Esophagus muscularis mucosa (tissue), 4 donors: ENCODE measurements around the gene ADRA2C. TPM values are rescaled to one million over a fixed set of nuclear protein-coding genes. Genes with fewer than 3 reads are reported as not detected.

Source experiments
- DNase-seq: peaks from one replicate; pipeline ENCODE4 v3.0.0-alpha.2; 2017; ENCODE audit errors: extremely low spot score
- H3K27ac ChIP-seq, 4 donors: fragments of 200-600 bp; sonication (generic); replicated peaks in 1 of 4; 1 replicate in 3 of 4; 2 replicates in 1 of 4; pipeline ENCODE4 v1.5.1; 2016 to 2019; ENCODE audit warnings: mild to moderate bottlenecking in 1 of 4
- H3K27me3 ChIP-seq, 4 donors: fragments of 200-600 bp; sonication (generic); one replicate each; pipeline versions ENCODE4 v1.5.1 to v1.6.0; 2016 to 2019
- H3K36me3 ChIP-seq, 4 donors: fragments of 200-600 bp; sonication (generic); one replicate each; pipeline ENCODE4 v1.5.1; 2016 to 2019
- H3K4me1 ChIP-seq, 4 donors: fragments of 200-600 bp; sonication (generic); one replicate each; pipeline ENCODE4 v1.5.1; 2016 to 2019
- H3K4me3 ChIP-seq, 4 donors: fragments of 200-600 bp; sonication (generic); 1 replicate in 2 of 4; 2 replicates in 2 of 4; pipeline ENCODE4 v1.5.1; 2016 to 2019; ENCODE audit warnings: mild to moderate bottlenecking in 4 of 4, moderate library complexity in 1 of 4
- H3K9me3 ChIP-seq, 4 donors: fragments of 200-600 bp; sonication (generic); 1 replicate in 3 of 4; 2 replicates in 1 of 4; pipeline ENCODE4 v1.5.1; 2016 to 2019
- CTCF ChIP-seq, 3 experiments: fragments of 200-600 bp in 2 of 3; fragments of 450-650 bp in 1 of 3; sonication (generic) in 2 of 3; IDR thresholded peaks; one replicate each; pipeline ENCODE4 v1.5.1; 2017 to 2019; ENCODE audit warnings: antibody characterized with exemption in 3 of 3, mild to moderate bottlenecking in 2 of 3, moderate library complexity in 1 of 3
- EP300 ChIP-seq: sonication (generic); formaldehyde crosslinking; IDR thresholded peaks from one replicate; pipeline ENCODE4 v1.6.1; 2017; ENCODE audit warnings: antibody characterized with exemption
- POLR2A ChIP-seq: fragments of 450-650 bp; IDR thresholded peaks from one replicate; pipeline ENCODE4 v1.6.1; 2017; ENCODE audit warnings: antibody characterized with exemption, moderate library complexity, mild to moderate bottlenecking, low read depth
- POLR2AphosphoS5 ChIP-seq, 2 donors: sonication (generic); formaldehyde crosslinking; IDR thresholded peaks; one replicate each; pipeline ENCODE4 v1.6.1; 2017; ENCODE audit warnings: antibody characterized with exemption in 2 of 2
- WGBS: methylation state at CpG from one replicate; pipeline ENCODE4 v1.1.5; 2018; 5-methylcytosine and 5-hydroxymethylcytosine counted together
- intact Hi-C: fragments of 100-400 bp; cut with DNase I; formaldehyde crosslinking; loops from one replicate; pipeline ENCODE4 v1.15.1; 2023
- total RNA-seq, 4 donors: library from RNA; depleted of rRNA; stranded (reverse); fragments of >200 nt; gene quantifications; one replicate each; pipeline versions ENCODE4 v1.1.0 to v1.2.1, GENCODE V29; 2016

The ADRA2C gene
- total RNA-seq, 4 donors from 2014 or later = 2.9 to 10.3 (median 8.4) TPM

- peaks cover 0 to 9% (median 4%) of the 10 kb centered on the region in 4 donors for H3K9me3 ChIP-seq
- no peaks in the 10 kb centered on the region for H3K36me3 ChIP-seq
- no peak for DNase-seq
- WGBS = 81% methylated on average over 14 of the region's 25 CpGs
- no peak overlapping the region for H3K27ac ChIP-seq
- peaks cover 0 to 71% (median 3%) of the 10 kb centered on the region in 4 donors for H3K27me3 ChIP-seq
- peaks cover 0 to 8% (median 0%) of the 10 kb centered on the region in 4 donors for H3K4me1 ChIP-seq
- H3K4me3 ChIP-seq = no peak overlapping the region
- intact Hi-C loops = no loop called here
- TF ChIP-seq POLR2AphosphoS5 (IDR thresholded peaks at IDR 0.05) = no peak
- TF ChIP-seq CTCF (IDR thresholded peaks at IDR 0.05) = no peak
- TF ChIP-seq POLR2A = no peak
- TF ChIP-seq EP300 = no peak
Observed at GRCh38 chr4:3781997-3782930, 16.1 kb downstream of the ADRA2C start.

GRCh38 chr4:3783693-3784306 is 17.6 kb downstream of the ADRA2C start:
- Histone ChIP-seq H3K27me3 (peaks cover 0 to 59% (median 3%) of the 10 kb centered on the region in 4 donors), H3K4me1 (peaks cover 0 to 8% (median 0%) of the 10 kb centered on the region in 4 donors), H3K4me3 (no peak overlapping the region), H3K36me3 (no peaks in the 10 kb centered on the region), H3K9me3 (peaks cover 0 to under 1% (median under 1%) of the 10 kb centered on the region in 4 donors), H3K27ac (no peak overlapping the region)
- WGBS = no CpG with 5 or more reads among the region's 27 CpGs
- TF ChIP-seq POLR2A = no peak
- no peak for TF ChIP-seq CTCF (IDR thresholded peaks at IDR 0.05)
- no peak for TF ChIP-seq EP300
- TF ChIP-seq POLR2AphosphoS5 (IDR thresholded peaks at IDR 0.05) = no peak
- DNase-seq = no peak
- intact Hi-C loops = no loop called here

GRCh38 chr4:3784454-3785291 is 18.5 kb downstream of the ADRA2C start:
- peaks cover 0 to 56% (median 3%) of the 10 kb centered on the region in 4 donors for H3K27me3 ChIP-seq
- H3K27ac ChIP-seq = no peak overlapping the region
- no peak for DNase-seq
- intact Hi-C loops = no loop called here
- peaks cover 0 to 8% (median 0%) of the 10 kb centered on the region in 4 donors for H3K4me1 ChIP-seq
- 69% methylated on average over 16 of the region's 23 CpGs for WGBS
- no peaks in the 10 kb centered on the region for H3K9me3 ChIP-seq
- no peaks in the 10 kb centered on the region for H3K36me3 ChIP-seq
- H3K4me3 ChIP-seq = no peak overlapping the region
- TF ChIP-seq POLR2AphosphoS5 (IDR thresholded peaks at IDR 0.05) (no peak), CTCF (IDR thresholded peaks at IDR 0.05) (no peak), EP300 (no peak), POLR2A (no peak)

GRCh38 chr4:3785292-3785565 is 19.0 kb downstream of the ADRA2C start:
- Histone ChIP-seq H3K27me3 (peaks cover 0 to 56% (median 3%) of the 10 kb centered on the region in 4 donors), H3K9me3 (no peaks in the 10 kb centered on the region), H3K36me3 (no peaks in the 10 kb centered on the region), H3K27ac (no peak overlapping the region), H3K4me3 (no peak overlapping the region), H3K4me1 (peaks cover 0 to 8% (median 0%) of the 10 kb centered on the region in 4 donors)
- intact Hi-C loops = no loop called here
- WGBS = 79% methylated on average over 7 of the region's 8 CpGs
- no peak for TF ChIP-seq POLR2A
- no peak for TF ChIP-seq EP300
- TF ChIP-seq CTCF (IDR thresholded peaks at IDR 0.05) = no peak
- TF ChIP-seq POLR2AphosphoS5 (IDR thresholded peaks at IDR 0.05) = no peak
- DNase-seq = no peak
